ENCODE data around the gene ZNF276. TPM values are rescaled to one million over a fixed set of nuclear protein-coding genes. Genes with fewer than 3 reads are reported as not detected.
"Not testable (repeated sequence)": the region's sequence is repeated elsewhere in the genome, so short reads cannot be mapped to it uniquely, and the experiment has no call there.

Gene ZNF276
- total RNA-seq, 1 donor from 2014 or later, result 34.4 TPM

DNA sequence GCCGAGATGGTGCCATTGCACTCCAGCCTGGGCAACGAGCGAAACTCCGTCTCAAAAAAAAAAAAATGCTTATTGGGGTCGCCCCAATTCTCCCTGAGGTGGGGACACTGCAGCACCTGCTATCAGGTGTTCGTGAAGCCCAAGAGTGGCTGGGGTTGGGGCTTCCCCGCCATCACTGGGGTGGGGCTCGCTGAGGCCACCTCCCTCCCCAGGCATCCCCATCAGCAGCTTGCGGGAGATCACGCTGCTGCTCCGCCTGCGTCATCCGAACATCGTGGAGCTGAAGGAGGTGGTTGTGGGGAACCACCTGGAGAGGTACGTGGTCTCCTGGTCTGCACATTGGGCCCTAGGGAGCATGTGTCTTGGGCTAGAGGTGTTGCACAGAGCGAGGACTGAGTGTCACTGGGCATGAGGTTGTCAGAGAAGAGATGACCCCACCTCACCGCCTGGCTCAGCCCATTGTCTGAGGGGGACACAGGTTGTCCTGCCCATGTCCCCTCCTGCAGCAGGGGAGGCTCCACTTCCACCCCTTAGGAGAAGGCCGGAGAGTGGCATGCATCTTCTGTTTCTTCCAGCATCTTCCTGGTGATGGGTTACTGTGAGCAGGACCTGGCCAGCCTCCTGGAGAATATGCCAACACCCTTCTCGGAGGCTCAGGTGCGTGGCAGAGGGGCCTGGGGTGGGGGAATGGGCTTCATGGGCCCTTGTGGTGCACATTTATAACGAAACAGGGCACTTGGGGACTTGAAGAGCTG lies 29.9 kb upstream of the ZNF276 start:
- Mint-ChIP-seq H3K27ac (no peak overlapping the region), H3K4me1 (ENCODE audit: low read depth) (peaks cover 6% of the 10 kb centered on the region), H3K9me3 (no peaks in the 10 kb centered on the region), H3K36me3 (ENCODE audit: low read depth) (peaks cover 31% of the 10 kb centered on the region), H3K4me3 (ENCODE audit: low read depth) (no peak overlapping the region), H3K27me3 (ENCODE audit: low read depth) (no peaks in the 10 kb centered on the region)
- intact Hi-C loops (cut with micrococcal nuclease), result no loop called here
- no peak for DNase-seq (ENCODE audit: low spot score)

DNA sequence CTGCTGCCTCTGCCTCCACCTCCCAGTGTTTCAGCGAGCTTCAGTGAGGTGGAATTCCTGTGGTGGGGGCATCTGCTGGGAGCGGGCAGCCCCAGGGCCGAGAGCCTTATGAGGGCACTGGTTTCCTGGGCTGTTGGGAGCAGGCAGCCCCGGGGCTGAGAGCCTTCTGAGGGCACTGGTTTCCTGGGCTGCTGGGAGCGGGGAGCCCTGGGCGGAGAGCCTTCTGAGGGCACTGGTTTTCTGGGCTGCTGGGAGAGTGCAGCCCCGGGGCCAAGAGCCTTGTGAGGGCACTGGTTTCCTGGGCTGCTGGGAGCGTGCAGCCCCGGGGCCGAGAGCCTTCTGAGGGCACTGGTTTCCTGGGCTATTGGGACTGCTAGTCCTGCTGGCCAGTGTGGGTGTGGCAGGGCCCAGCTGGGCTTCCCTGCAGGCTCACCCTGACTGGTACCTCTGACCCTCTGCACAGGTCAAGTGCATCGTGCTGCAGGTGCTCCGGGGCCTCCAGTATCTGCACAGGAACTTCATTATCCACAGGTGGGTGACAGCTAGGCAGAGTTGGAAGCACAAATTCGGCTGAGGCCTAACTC lies 29.3 kb upstream of the ZNF276 start:
- peaks cover 28% of the 10 kb centered on the region for H3K36me3 Mint-ChIP-seq (ENCODE audit: low read depth)
- no peak for DNase-seq (ENCODE audit: low spot score)

GRCh38 chr16:89693289-89693731 lies 28.0 kb upstream of the ZNF276 start:
- H3K36me3 Mint-ChIP-seq (ENCODE audit: low read depth), result peaks cover 28% of the 10 kb centered on the region
- H3K4me3 Mint-ChIP-seq (ENCODE audit: low read depth), result no peak overlapping the region
- no peaks in the 10 kb centered on the region for H3K9me3 Mint-ChIP-seq
- DNase-seq (ENCODE audit: low spot score), result no peak
- no peaks in the 10 kb centered on the region for H3K27me3 Mint-ChIP-seq (ENCODE audit: low read depth)
- no peak overlapping the region for H3K27ac Mint-ChIP-seq
- H3K4me1 Mint-ChIP-seq (ENCODE audit: low read depth), result no peaks in the 10 kb centered on the region
- intact Hi-C loops (cut with micrococcal nuclease), result no loop called here

More for the DNA sequence above, 29.3 kb upstream of the ZNF276 start:
- no peaks in the 10 kb centered on the region for H3K9me3 Mint-ChIP-seq
- no peak overlapping the region for H3K27ac Mint-ChIP-seq
- H3K4me1 Mint-ChIP-seq (ENCODE audit: low read depth), result peaks cover 6% of the 10 kb centered on the region
- intact Hi-C loops (cut with micrococcal nuclease), result no loop called here
- no peaks in the 10 kb centered on the region for H3K27me3 Mint-ChIP-seq (ENCODE audit: low read depth)
- no peak overlapping the region for H3K4me3 Mint-ChIP-seq (ENCODE audit: low read depth)

DNA sequence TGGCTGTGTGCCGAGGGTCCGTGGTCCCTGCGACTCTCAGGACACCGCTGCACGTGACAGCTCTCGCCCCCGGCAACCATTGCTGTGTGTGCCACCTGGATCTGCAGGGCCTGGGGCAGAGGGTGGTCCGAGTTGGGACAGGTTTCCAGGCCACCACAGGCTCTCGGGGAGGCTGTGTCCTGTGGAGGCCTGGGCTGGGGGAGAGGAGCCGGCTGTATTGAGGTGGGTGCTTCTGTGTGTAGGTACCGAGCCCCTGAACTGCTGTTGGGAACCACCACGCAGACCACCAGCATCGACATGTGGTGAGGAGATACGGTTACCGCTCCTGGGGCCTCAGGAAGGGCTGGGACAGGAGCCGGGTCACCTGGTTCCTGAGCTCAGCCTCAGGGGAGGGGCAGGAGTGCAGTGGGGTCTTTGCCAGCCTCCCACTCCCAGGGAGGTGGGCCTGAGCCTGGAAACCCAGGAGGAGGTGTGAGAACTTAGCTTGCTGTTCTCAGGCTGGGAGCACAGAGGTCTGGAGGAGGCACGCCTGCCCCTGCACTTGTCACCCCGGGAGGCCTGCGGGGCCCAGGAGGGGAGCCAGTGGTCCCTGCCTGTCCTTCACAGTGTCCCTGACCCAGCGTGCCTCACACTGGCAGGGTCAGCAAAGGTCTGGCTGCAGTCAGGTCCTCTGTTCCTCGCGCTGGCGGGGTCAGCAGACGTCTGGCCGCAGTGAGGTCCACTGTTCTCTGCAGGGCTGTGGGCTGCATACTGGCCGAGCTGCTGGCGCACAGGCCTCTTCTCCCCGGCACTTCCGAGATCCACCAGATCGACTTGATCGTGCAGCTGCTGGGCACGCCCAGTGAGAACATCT lies 27.2 kb upstream of the ZNF276 start:
- no peak for DNase-seq (ENCODE audit: low spot score)
- Mint-ChIP-seq H3K4me3 (ENCODE audit: low read depth) (no peak overlapping the region), H3K4me1 (ENCODE audit: low read depth) (peaks cover 2% of the 10 kb centered on the region), H3K9me3 (no peaks in the 10 kb centered on the region), H3K27me3 (ENCODE audit: low read depth) (no peaks in the 10 kb centered on the region), H3K36me3 (ENCODE audit: low read depth) (peaks cover 31% of the 10 kb centered on the region), H3K27ac (no peak overlapping the region)
- intact Hi-C loops (cut with micrococcal nuclease), result no loop called here

DNA sequence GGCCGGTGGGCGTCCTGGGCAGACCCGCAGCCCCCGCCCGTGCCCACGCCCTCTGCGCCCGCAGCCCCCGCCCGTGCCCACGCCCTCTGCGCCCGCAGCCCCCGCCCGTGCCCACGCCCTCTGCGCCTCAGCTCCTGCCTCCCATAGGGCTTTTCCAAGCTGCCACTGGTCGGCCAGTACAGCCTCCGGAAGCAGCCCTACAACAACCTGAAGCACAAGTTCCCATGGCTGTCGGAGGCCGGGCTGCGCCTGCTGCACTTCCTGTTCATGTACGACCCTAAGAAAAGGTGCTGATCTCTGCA lies 26.6 kb upstream of the ZNF276 start:
- peaks cover 32% of the 10 kb centered on the region for H3K36me3 Mint-ChIP-seq (ENCODE audit: low read depth)
- intact Hi-C loops (cut with micrococcal nuclease); H3K9me3 Mint-ChIP-seq; H3K4me3 Mint-ChIP-seq (ENCODE audit: low read depth); H3K4me1 Mint-ChIP-seq (ENCODE audit: low read depth); DNase-seq (ENCODE audit: low spot score); H3K27ac Mint-ChIP-seq; H3K27me3 Mint-ChIP-seq (ENCODE audit: low read depth): not testable (repeated sequence)

DNA sequence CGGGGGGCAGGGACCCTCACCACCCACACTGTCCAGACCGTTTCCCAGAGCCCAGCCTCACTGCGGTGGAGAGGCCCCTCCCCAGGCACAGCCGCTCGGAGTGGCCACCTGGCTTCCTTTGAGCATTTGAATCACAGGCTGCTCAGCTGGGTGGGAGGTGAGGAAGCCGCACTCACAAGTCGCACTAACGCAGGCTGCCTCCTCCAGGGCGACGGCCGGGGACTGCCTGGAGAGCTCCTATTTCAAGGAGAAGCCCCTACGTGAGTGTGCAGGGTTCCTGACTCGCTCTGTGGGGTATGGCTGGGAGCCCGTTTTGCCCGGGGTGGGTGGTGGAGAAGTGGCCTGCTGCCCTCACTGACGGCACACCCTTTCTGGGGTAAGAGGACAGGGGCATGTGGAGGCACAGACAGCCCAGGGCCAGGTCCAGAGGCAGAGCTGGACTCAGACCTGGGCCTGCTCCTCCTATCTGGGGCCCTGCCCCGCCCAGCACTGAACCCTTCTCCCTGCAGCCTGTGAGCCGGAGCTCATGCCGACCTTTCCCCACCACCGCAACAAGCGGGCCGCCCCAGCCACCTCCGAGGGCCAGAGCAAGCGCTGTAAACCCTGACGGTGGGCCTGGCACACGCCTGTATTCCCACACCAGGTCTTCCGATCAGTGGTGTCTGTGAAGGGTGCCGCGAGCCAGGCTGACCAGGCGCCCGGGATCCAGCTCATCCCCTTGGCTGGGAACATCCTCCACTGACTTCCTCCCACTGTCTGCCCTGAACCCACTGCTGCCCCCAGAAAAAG lies 26.1 kb upstream of the ZNF276 start:
- Mint-ChIP-seq H3K9me3 (no peaks in the 10 kb centered on the region), H3K36me3 (ENCODE audit: low read depth) (peaks cover 28% of the 10 kb centered on the region), H3K4me3 (ENCODE audit: low read depth) (no peak overlapping the region), H3K27me3 (ENCODE audit: low read depth) (no peaks in the 10 kb centered on the region), H3K4me1 (ENCODE audit: low read depth) (peaks cover 5% of the 10 kb centered on the region), H3K27ac (no peak overlapping the region)
- intact Hi-C loops (cut with micrococcal nuclease), result no loop called here
- DNase-seq (ENCODE audit: low spot score), result no peak

DNA sequence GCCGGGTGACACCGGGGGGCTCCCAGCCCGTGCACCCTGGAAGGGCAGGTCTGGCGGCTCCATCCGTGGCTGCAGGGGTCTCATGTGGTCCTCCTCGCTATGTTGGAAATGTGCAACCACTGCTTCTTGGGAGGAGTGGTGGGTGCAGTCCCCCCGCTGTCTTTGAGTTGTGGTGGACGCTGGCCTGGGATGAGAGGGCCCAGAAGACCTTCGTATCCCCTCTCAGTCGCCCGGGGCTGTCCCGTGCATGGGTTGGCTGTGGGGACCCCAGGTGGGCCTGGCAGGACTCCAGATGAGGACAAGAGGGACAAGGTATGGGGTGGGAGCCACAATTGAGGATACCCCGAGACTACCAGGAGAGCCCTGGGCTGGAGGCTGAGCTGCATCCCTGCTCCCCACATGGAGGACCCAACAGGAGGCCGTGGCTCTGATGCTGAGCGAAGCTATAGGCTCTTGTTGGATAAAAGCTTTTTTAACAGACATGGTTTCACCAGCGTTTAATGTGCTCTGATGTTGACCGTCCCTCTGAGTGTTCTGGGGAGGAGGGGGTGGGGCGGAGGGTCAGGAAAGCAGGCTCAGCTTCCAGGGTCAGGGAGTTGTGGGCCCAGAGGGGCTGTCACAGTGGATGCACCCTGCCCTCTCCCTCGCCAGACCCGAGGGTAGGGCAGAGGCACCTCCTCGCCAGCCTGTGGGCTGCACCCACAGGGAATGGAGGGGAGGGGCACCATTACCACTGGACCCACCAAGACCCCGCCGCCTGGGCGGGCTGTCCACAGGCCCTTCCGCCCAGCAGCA lies 25.3 kb upstream of the ZNF276 start:
- intact Hi-C loops (cut with micrococcal nuclease), result no loop called here
- DNase-seq (ENCODE audit: low spot score), result no peak
- peaks cover 8% of the 10 kb centered on the region for H3K4me1 Mint-ChIP-seq (ENCODE audit: low read depth)
- H3K27me3 Mint-ChIP-seq (ENCODE audit: low read depth), result no peaks in the 10 kb centered on the region
- H3K9me3 Mint-ChIP-seq, result no peaks in the 10 kb centered on the region
- H3K4me3 Mint-ChIP-seq (ENCODE audit: low read depth), result no peak overlapping the region
- peaks cover 23% of the 10 kb centered on the region for H3K36me3 Mint-ChIP-seq (ENCODE audit: low read depth)
- H3K27ac Mint-ChIP-seq, result no peak overlapping the region

- Mint-ChIP-seq H3K27me3 (ENCODE audit: low read depth) (no peaks in the 10 kb centered on the region), H3K27ac (no peak overlapping the region), H3K4me3 (ENCODE audit: low read depth) (no peak overlapping the region), H3K4me1 (ENCODE audit: low read depth) (peaks cover 8% of the 10 kb centered on the region), H3K9me3 (no peaks in the 10 kb centered on the region), H3K36me3 (ENCODE audit: low read depth) (peaks cover 21% of the 10 kb centered on the region)
- peak; percentile 34 for DNase-seq (ENCODE audit: low spot score)
- intact Hi-C loops (cut with micrococcal nuclease), result no loop called here
Observed at GRCh38 chr16:89696670-89697128, 24.6 kb upstream of the ZNF276 start.

DNA sequence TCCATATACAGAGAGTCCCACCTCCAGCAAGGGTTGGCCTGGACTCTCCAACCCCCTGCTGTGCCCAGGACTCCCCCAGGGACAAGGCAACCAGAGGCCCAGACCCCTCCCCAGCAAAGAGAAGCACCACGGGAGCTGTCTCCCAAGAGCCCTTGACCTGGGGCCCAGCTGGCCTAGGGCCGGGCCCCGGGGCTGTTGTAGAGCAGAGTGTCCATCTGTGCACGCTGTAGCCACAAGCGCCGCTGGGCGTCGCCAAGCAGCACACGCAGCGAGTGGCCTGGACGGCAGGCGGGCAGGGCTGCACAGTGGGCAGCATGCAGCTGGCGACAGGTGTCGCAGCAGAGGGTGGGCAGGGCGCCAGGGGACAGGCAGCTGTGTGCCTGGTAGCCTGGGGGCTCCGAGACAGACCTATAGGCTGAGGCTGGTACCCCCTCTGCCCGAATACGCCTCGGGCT lies 24.1 kb upstream of the ZNF276 start:
- H3K4me1 Mint-ChIP-seq (ENCODE audit: low read depth), result peaks cover 9% of the 10 kb centered on the region
- peaks cover 17% of the 10 kb centered on the region for H3K36me3 Mint-ChIP-seq (ENCODE audit: low read depth)
- intact Hi-C loops (cut with micrococcal nuclease), result no loop called here
- H3K9me3 Mint-ChIP-seq, result no peaks in the 10 kb centered on the region
- no peak overlapping the region for H3K4me3 Mint-ChIP-seq (ENCODE audit: low read depth)
- no peaks in the 10 kb centered on the region for H3K27me3 Mint-ChIP-seq (ENCODE audit: low read depth)
- DNase-seq (ENCODE audit: low spot score), result no peak
- H3K27ac Mint-ChIP-seq, result no peak overlapping the region

GRCh38 chr16:89697616-89698331 lies 23.6 kb upstream of the ZNF276 start:
- no peak for DNase-seq (ENCODE audit: low spot score)
- intact Hi-C loops (cut with micrococcal nuclease), result no loop called here
- Mint-ChIP-seq H3K4me3 (ENCODE audit: low read depth) (no peak overlapping the region), H3K27ac (no peak overlapping the region), H3K27me3 (ENCODE audit: low read depth) (no peaks in the 10 kb centered on the region), H3K9me3 (no peaks in the 10 kb centered on the region), H3K4me1 (ENCODE audit: low read depth) (peaks cover 12% of the 10 kb centered on the region), H3K36me3 (ENCODE audit: low read depth) (peaks cover 17% of the 10 kb centered on the region)

GRCh38 chr16:89698717-89699116 lies 22.6 kb upstream of the ZNF276 start:
- intact Hi-C loops (cut with micrococcal nuclease), result not testable (repeated sequence)
- H3K36me3 Mint-ChIP-seq (ENCODE audit: low read depth), result peaks cover 12% of the 10 kb centered on the region

More at GRCh38 chr16:89698717-89699116, 22.6 kb upstream of the ZNF276 start:
- H3K9me3 Mint-ChIP-seq; DNase-seq (ENCODE audit: low spot score); H3K27ac Mint-ChIP-seq; H3K27me3 Mint-ChIP-seq (ENCODE audit: low read depth); H3K4me3 Mint-ChIP-seq (ENCODE audit: low read depth): not testable (repeated sequence)
- H3K4me1 Mint-ChIP-seq (ENCODE audit: low read depth), result peaks cover 12% of the 10 kb centered on the region
